K562 (cell line): Measurements from ENCODE around the gene PRKAR1B. TPM values are rescaled to one million over a fixed set of nuclear protein-coding genes. Genes with fewer than 3 reads are reported as not detected.

Experiments
- AFF1 ChIP-seq, 2 experiments: fragments of 450-650 bp; IDR thresholded peaks; 2 replicates each; pipeline ENCODE4 v1.6.1; 2018; ENCODE audit warnings: mild to moderate bottlenecking in 2 of 2, low read depth in 1 of 2; ENCODE audit not compliant: partially characterized antibody in 2 of 2
- ATF6 ChIP-seq: sonication (generic); formaldehyde crosslinking; IDR thresholded peaks from 2 replicates; pipeline ENCODE4 v1.4.0; 2020; ENCODE audit warnings: mild to moderate bottlenecking, missing genetic modification reagents
- DACH1 ChIP-seq: fragments of 450-650 bp; IDR thresholded peaks from 2 replicates; pipeline ENCODE4 v1.6.1; 2018; ENCODE audit not compliant: partially characterized antibody
- EP300 ChIP-seq: IDR thresholded peaks from 2 replicates; pipeline ENCODE4 v1.6.1; 2012; ENCODE audit warnings: low read length, improper control_type of control experiment
- GATA2 ChIP-seq: sonication (generic); formaldehyde crosslinking; IDR thresholded peaks from 2 replicates; pipeline ENCODE4 v1.4.0; 2020; ENCODE audit warnings: mild to moderate bottlenecking, missing genetic modification reagents
- GTF2F1 ChIP-seq: IDR thresholded peaks from 2 replicates; pipeline ENCODE4 v1.6.1; 2011; ENCODE audit warnings: low read depth, low read length, improper control_type of control experiment
- HDAC3 ChIP-seq: fragments of 450-650 bp; IDR thresholded peaks from 2 replicates; pipeline ENCODE4 v1.6.1; 2018; ENCODE audit warnings: borderline replicate concordance, mild to moderate bottlenecking, moderate library complexity; ENCODE audit not compliant: partially characterized antibody
- HINFP ChIP-seq: fragments of 450-650 bp; conservative IDR thresholded peaks from 2 replicates; pipeline ENCODE4 v1.6.1; 2016; ENCODE audit warnings: missing genetic modification characterization, low read depth, mild to moderate bottlenecking, control low read depth, missing compliant biosample characterization
- KAT8 ChIP-seq: fragments of 450-650 bp; IDR thresholded peaks from 2 replicates; pipeline ENCODE4 v1.6.1; 2016; ENCODE audit warnings: low read depth, mild to moderate bottlenecking
- PHF8 ChIP-seq: fragments of 200-600 bp; sonication (generic); IDR thresholded peaks from 2 replicates; pipeline ENCODE4 v1.6.1; 2012; ENCODE audit warnings: mixed run types, mild to moderate bottlenecking, inconsistent platforms, low read length, moderate library complexity, borderline replicate concordance
- RAD21 ChIP-seq, 2 experiments: fragments of 250-450 bp in 1 of 2; fragments of 450-650 bp in 1 of 2; sonication (Bioruptor Pico) in 1 of 2; formaldehyde crosslinking in 1 of 2; IDR thresholded peaks in 1 of 2; conservative IDR thresholded peaks in 1 of 2; 2 replicates each; pipeline versions ENCODE4 v1.4.0 to v1.8.0; 2020 to 2022; ENCODE audit warnings: mild to moderate bottlenecking in 2 of 2, moderate library complexity in 1 of 2
- SIN3B ChIP-seq: fragments of 450-650 bp; IDR thresholded peaks from 2 replicates; pipeline ENCODE4 v1.6.1; 2017; ENCODE audit warnings: low read depth, mild to moderate bottlenecking, moderate library complexity
- SMC3 ChIP-seq: conservative IDR thresholded peaks from 2 replicates; pipeline ENCODE4 v1.6.1; 2011; ENCODE audit warnings: low read depth, low read length, improper control_type of control experiment; ENCODE audit not compliant: insufficient read depth
- SREBF1 ChIP-seq: fragments of 150-350 bp; IDR thresholded peaks from 2 replicates; pipeline ENCODE4 v1.6.1; 2014; ENCODE audit warnings: antibody characterized with exemption, low read depth, low read length, borderline replicate concordance
- TAF1 ChIP-seq: IDR thresholded peaks from 2 replicates; pipeline ENCODE4 v1.6.1; 2011; ENCODE audit warnings: mild to moderate bottlenecking, low read length, moderate library complexity; ENCODE audit not compliant: insufficient read depth, control insufficient read depth, severe bottlenecking; ENCODE audit errors: extremely low read depth
- WHSC1 ChIP-seq: IDR thresholded peaks from one replicate; pipeline ENCODE4 v1.6.1; 2012; ENCODE audit warnings: low read length, control low read depth, inconsistent platforms
- ZBTB7A ChIP-seq: IDR thresholded peaks from 2 replicates; pipeline ENCODE4 v1.6.1; 2011; ENCODE audit warnings: low read depth, mild to moderate bottlenecking, low read length, moderate library complexity, borderline replicate concordance; ENCODE audit not compliant: control insufficient read depth
- ZNF253 ChIP-seq: fragments of 250-450 bp; sonication (Bioruptor Pico); conservative IDR thresholded peaks from 2 replicates; pipeline ENCODE4 v1.6.1; 2021; ENCODE audit warnings: mild to moderate bottlenecking
- ZNF274 ChIP-seq: IDR thresholded peaks from 2 replicates; pipeline ENCODE4 v1.6.1; 2011; ENCODE audit warnings: low read depth, mild to moderate bottlenecking, low read length, moderate library complexity, borderline replicate concordance
- polyA plus RNA-seq, 8 experiments: library from polyadenylated mRNA; depleted of rRNA in 4 of 8; stranded (reverse) in 5 of 8; unstranded in 3 of 8; fragments of >200 nt; fragmentation: Nextera tagmentation in 2 of 8; fragmentation: Illumina TruSeq in 1 of 8; extraction: Ambion mirVana in 2 of 8; extraction: Trizol in 1 of 8; gene quantifications; 2 replicates each; pipeline versions ENCODE4 v1.2.1 to v1.2.3, GENCODE V29; 2011 to 2014; ENCODE audit warnings: inconsistent platforms in 1 of 8, missing spikeins in 1 of 8
- total RNA-seq, 7 experiments: library from RNA; depleted of rRNA in 6 of 7; stranded (reverse); fragments of >200 nt in 6 of 7; fragmentation: Illumina TruSeq in 2 of 7; extraction: Trizol in 2 of 7; gene quantifications; 2 replicates each; pipeline versions ENCODE4 v1.2.1 to v1.2.3, GENCODE V29; 2011 to 2021; ENCODE audit warnings: low replicate concordance in 1 of 7

PRKAR1B gene
- total and polyA plus RNA-seq, 9 of the 15 experiments (the other 6 are each of a cell fraction or from before 2014, with no cell fraction given), result 0.99 to 30.5 (median 12.7) TPM

GRCh38 chr7:602341-603141 lies 124.5 kb downstream of the PRKAR1B start (continued):
- no peak for TF ChIP-seq AFF1 (IDR thresholded peaks at IDR 0.05; ENCODE audit: low read depth in 1 of 2, partially characterized antibody in 2 of 2)
- TF ChIP-seq TAF1, result no peak
- TF ChIP-seq SIN3B, result no peak
- no peak for TF ChIP-seq SMC3
- no peak; the same call in 1 of the 2 replicates for TF ChIP-seq ATF6 (CRISPR knock-in tag)
- TF ChIP-seq EP300, result no peak; the same call in 1 of the 2 replicates
- TF ChIP-seq GTF2F1, result no peak
- no peak for TF ChIP-seq KAT8
- peak; percentile 60; the same call in 1 of the 2 replicates for TF ChIP-seq ZBTB7A
- TF ChIP-seq ZNF274, result no peak
- no peak for TF ChIP-seq RAD21 (CRISPR knock-in tag; conservative IDR thresholded peaks at IDR 0.05 in 1 of 2, IDR thresholded peaks at IDR 0.05 in 1 of 2)
- TF ChIP-seq SREBF1, result no peak
- TF ChIP-seq PHF8, result no peak; the same call in 1 of the 2 replicates
- TF ChIP-seq WHSC1, result no peak
- TF ChIP-seq GATA2, result 0 out of 2 replicates have a peak, but pooled peaks have one; percentile 18
- TF ChIP-seq HINFP (tag), result no peak
- TF ChIP-seq ZNF253, result no peak
- TF ChIP-seq DACH1, result no peak
- no peak for TF ChIP-seq HDAC3
